GM23338 (cell line): ENCODE measurements around the gene GGT7. TPM values are rescaled to one million over a fixed set of nuclear protein-coding genes. Genes with fewer than 3 reads are reported as not detected.

Experiments
- ATAC-seq: fragments of 200-7000 bp; cut with Tn5 transposase; 3 replicates; pipeline ENCODE4 v1.9.1; 2020
- DNase-seq: peaks from one replicate; pipeline ENCODE4 v3.0.0-alpha.2; 2015; ENCODE audit warnings: low spot score
- H2AFZ ChIP-seq: fragments of 200-600 bp; sonication (generic); 2 replicates; pipeline ENCODE4 v1.8.0; 2016; ENCODE audit warnings: antibody characterized with exemption, mild to moderate bottlenecking, moderate library complexity
- H3F3A ChIP-seq: fragments of 200-600 bp; sonication (generic); replicated peaks from 2 replicates; pipeline ENCODE4 v1.8.0; 2017; ENCODE audit warnings: antibody characterized with exemption, mixed run types, low read depth
- H3K27ac ChIP-seq: fragments of 200-600 bp; sonication (generic); 2 replicates; pipeline ENCODE4 v1.6.1; 2016; ENCODE audit warnings: low read depth
- H3K27me3 ChIP-seq: fragments of 200-600 bp; sonication (generic); 2 replicates; pipeline ENCODE4 v1.8.0; 2016; ENCODE audit warnings: mild to moderate bottlenecking, mixed run types, moderate library complexity; ENCODE audit not compliant: insufficient read depth
- H3K36me3 ChIP-seq: fragments of 200-600 bp; sonication (generic); 2 replicates; pipeline ENCODE4 v1.8.0; 2016; ENCODE audit warnings: mild to moderate bottlenecking; ENCODE audit not compliant: insufficient read depth
- H3K4me1 ChIP-seq: fragments of 200-600 bp; sonication (generic); 2 replicates; pipeline ENCODE4 v1.8.0; 2016; ENCODE audit warnings: mild to moderate bottlenecking, moderate library complexity; ENCODE audit not compliant: insufficient read depth
- H3K4me2 ChIP-seq: fragments of 200-600 bp; sonication (generic); 2 replicates; pipeline ENCODE4 v1.7.1; 2017; ENCODE audit warnings: mixed run types
- H3K4me3 ChIP-seq: fragments of 200-600 bp; sonication (generic); 2 replicates; pipeline ENCODE4 v1.6.1; 2016; ENCODE audit warnings: mixed run types
- H3K79me2 ChIP-seq: fragments of 200-600 bp; sonication (generic); replicated peaks from 2 replicates; pipeline ENCODE4 v1.8.0; 2017; ENCODE audit warnings: mild to moderate bottlenecking; ENCODE audit not compliant: insufficient read depth
- H3K9me2 ChIP-seq: fragments of 200-600 bp; sonication (generic); 2 replicates; pipeline ENCODE4 v1.8.0; 2017; ENCODE audit not compliant: insufficient read depth
- H4K20me1 ChIP-seq: fragments of 200-600 bp; sonication (generic); replicated peaks from 2 replicates; pipeline ENCODE4 v1.8.0; 2017; ENCODE audit warnings: mild to moderate bottlenecking; ENCODE audit not compliant: insufficient read depth
- H3K27ac Mint-ChIP-seq: 2 replicates; pipeline ENCODE4 v1.8.0; 2020; ENCODE audit warnings: inconsistent platforms, mild to moderate bottlenecking, moderate library complexity, mixed read lengths
- H3K27me3 Mint-ChIP-seq: 3 replicates; pipeline ENCODE4 v1.8.0; 2022; ENCODE audit warnings: low read depth, mild to moderate bottlenecking, moderate library complexity, mixed read lengths, inconsistent platforms; ENCODE audit not compliant: insufficient read depth, poor library complexity
- H3K36me3 Mint-ChIP-seq: 3 replicates; pipeline ENCODE4 v1.8.0; 2021; ENCODE audit warnings: low read depth, mild to moderate bottlenecking, inconsistent platforms, moderate library complexity, mixed read lengths
- H3K4me1 Mint-ChIP-seq: 3 replicates; pipeline ENCODE4 v1.8.0; 2020; ENCODE audit warnings: mild to moderate bottlenecking, inconsistent platforms, mixed read lengths
- H3K4me3 Mint-ChIP-seq: 3 replicates; pipeline ENCODE4 v1.8.0; 2021; ENCODE audit warnings: moderate library complexity, mild to moderate bottlenecking, inconsistent platforms, mixed read lengths
- H3K9me3 Mint-ChIP-seq: 3 replicates; pipeline ENCODE4 v1.8.0; 2020; ENCODE audit warnings: moderate library complexity, mild to moderate bottlenecking, inconsistent platforms, mixed read lengths
- CREB1 ChIP-seq: fragments of 250-450 bp; sonication (Bioruptor Pico); IDR thresholded peaks from 2 replicates; pipeline ENCODE4 v1.5.0; 2020; ENCODE audit warnings: low read depth, mild to moderate bottlenecking, moderate library complexity
- EZH2 ChIP-seq: fragments of 200-600 bp; sonication (generic); IDR thresholded peaks from one replicate; pipeline ENCODE4 v1.8.0; 2017; ENCODE audit warnings: antibody characterized with exemption, mild to moderate bottlenecking, low read depth; ENCODE audit not compliant: unreplicated experiment
- JUNB ChIP-seq: IDR thresholded peaks from one replicate; pipeline ENCODE4 v1.6.1; 2016; ENCODE audit warnings: antibody characterized with exemption; ENCODE audit not compliant: unreplicated experiment
- NANOG ChIP-seq: IDR thresholded peaks from 2 replicates; pipeline ENCODE4 v1.6.1; 2016; ENCODE audit warnings: antibody characterized with exemption, borderline replicate concordance
- POLR2AphosphoS5 ChIP-seq: IDR thresholded peaks from 2 replicates; pipeline ENCODE4 v1.6.1; 2016; ENCODE audit warnings: antibody characterized with exemption, low read depth
- STAT1 ChIP-seq: IDR thresholded peaks from one replicate; pipeline ENCODE4 v1.6.1; 2016; ENCODE audit warnings: antibody characterized with exemption; ENCODE audit not compliant: unreplicated experiment
- ZNF114 ChIP-seq: fragments of 250-450 bp; sonication (Bioruptor Pico); IDR thresholded peaks from 2 replicates; pipeline ENCODE4 v1.5.0; 2020; ENCODE audit warnings: mild to moderate bottlenecking, moderate library complexity
- ZNF331 ChIP-seq: fragments of 250-450 bp; sonication (Bioruptor Pico); IDR thresholded peaks from 2 replicates; pipeline ENCODE4 v1.5.0; 2020; ENCODE audit warnings: low read depth, mild to moderate bottlenecking, moderate library complexity
- ZNF462 ChIP-seq: fragments of 250-450 bp; sonication (Bioruptor Pico); IDR thresholded peaks from 2 replicates; pipeline ENCODE4 v1.5.0; 2020; ENCODE audit warnings: mild to moderate bottlenecking, moderate library complexity
- long read RNA-seq: library from polyadenylated mRNA; unstranded; transcript quantifications from one replicate; pipeline ENCODE4 v2.0.0, GENCODE V29; 2020; ENCODE audit not compliant: unreplicated experiment
- polyA plus RNA-seq: library from polyadenylated mRNA; unstranded; fragments of >200 nt; fragmentation: Nextera tagmentation; extraction: Ambion mirVana; gene quantifications from 2 replicates; pipeline ENCODE4 v1.2.1, GENCODE V29; 2016
- total RNA-seq: library from RNA; depleted of rRNA; stranded (reverse); fragments of >200 nt; shearing (Covaris generic); gene quantifications from 2 replicates; pipeline ENCODE4 v1.2.3, GENCODE V29; 2014; rRNA removed
- TF ChIP-seq, protein P1 (sequence below), 2 experiments: fragments of 200-600 bp in 1 of 2; sonication (generic) in 1 of 2; conservative IDR thresholded peaks; 2 replicates each; pipeline versions ENCODE4 v1.5.1 to v1.6.1; 2016 to 2017; ENCODE audit warnings: antibody characterized with exemption in 2 of 2, low read depth in 2 of 2, mild to moderate bottlenecking in 2 of 2, moderate library complexity in 1 of 2
- TF ChIP-seq, protein P2 (sequence below): IDR thresholded peaks from 2 replicates; pipeline ENCODE4 v1.6.1; 2016; ENCODE audit warnings: antibody characterized with exemption

Gene GGT7, protein sequence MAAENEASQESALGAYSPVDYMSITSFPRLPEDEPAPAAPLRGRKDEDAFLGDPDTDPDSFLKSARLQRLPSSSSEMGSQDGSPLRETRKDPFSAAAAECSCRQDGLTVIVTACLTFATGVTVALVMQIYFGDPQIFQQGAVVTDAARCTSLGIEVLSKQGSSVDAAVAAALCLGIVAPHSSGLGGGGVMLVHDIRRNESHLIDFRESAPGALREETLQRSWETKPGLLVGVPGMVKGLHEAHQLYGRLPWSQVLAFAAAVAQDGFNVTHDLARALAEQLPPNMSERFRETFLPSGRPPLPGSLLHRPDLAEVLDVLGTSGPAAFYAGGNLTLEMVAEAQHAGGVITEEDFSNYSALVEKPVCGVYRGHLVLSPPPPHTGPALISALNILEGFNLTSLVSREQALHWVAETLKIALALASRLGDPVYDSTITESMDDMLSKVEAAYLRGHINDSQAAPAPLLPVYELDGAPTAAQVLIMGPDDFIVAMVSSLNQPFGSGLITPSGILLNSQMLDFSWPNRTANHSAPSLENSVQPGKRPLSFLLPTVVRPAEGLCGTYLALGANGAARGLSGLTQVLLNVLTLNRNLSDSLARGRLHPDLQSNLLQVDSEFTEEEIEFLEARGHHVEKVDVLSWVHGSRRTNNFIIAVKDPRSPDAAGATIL
- total RNA-seq = 23.6 and 24.9 TPM in 2 replicates
- 19.0 and 24.6 TPM in 2 replicates for polyA plus RNA-seq
- long read RNA-seq, partial matches to known transcripts = 6 of 11 reads
- long read RNA-seq, other reads (novel, unspliced or antisense) = 3 of 11 reads

DNA sequence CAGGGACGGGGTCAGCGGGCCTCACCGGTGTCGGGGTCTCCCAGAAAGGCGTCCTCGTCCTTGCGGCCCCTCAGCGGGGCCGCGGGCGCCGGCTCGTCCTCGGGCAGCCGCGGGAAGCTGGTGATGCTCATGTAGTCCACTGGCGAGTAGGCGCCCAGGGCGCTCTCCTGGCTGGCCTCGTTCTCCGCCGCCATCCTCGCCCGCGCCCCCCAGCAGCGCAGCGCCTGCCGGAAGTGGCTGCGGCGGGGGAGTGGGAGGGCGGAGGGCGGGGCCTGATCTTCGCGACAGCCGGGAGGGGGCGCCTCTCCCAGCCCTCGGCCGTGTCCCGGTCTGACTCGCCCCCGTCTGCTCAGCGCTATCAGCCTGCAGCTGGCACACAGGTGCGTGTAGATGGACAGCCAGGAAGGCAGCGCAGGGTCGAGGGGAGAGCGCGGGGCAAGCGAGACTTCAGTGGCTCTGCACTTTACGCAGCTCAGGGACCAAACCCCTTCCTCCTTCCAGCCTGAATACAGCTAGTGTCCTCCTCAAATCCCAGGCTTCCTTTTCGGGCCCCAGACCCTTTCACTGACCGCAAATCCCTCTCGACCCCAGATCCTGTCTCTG, at the start of gene GGT7:
TSS of gene GGT7 (minus strand) at position 235 of the 603 bp plus-strand sequence. CDS start at position 194, 41 bp downstream.
- Mint-ChIP-seq H3K36me3 (no peaks in the 10 kb centered on the region; the same call in 2 of the 3 replicates), H3K27me3 (peaks cover 26% of the 10 kb centered on the region)

More for the DNA sequence above, at the start of gene GGT7:
- Histone ChIP-seq H3K27ac (no peak within 1 kb of the TSS), H3K4me1 (peaks cover 20% of the 10 kb centered on the region), H3K4me2 (peak within 1 kb of the TSS; percentile 99), H3F3A (peaks cover 5% of the 10 kb centered on the region; the same call in 1 of the 2 replicates), H3K27me3 (peaks cover 27% of the 10 kb centered on the region), H4K20me1 (no peaks in the 10 kb centered on the region), H3K4me3 (peak within 1 kb of the TSS; percentile 94), H3K36me3 (no peaks in the 10 kb centered on the region), H3K79me2 (peaks cover 16% of the 10 kb centered on the region), H3K9me2 (no peaks in the 10 kb centered on the region), H2AFZ (peak within 1 kb of the TSS; percentile 99)
- H3K27ac Mint-ChIP-seq = no peak within 1 kb of the TSS
- DNase-seq = peak; percentile 93
- TF ChIP-seq ZNF331 (CRISPR knock-in tag) (no peak), ZNF114 (no peak), NANOG (no peak), POLR2AphosphoS5 (peak; percentile 71; the same call in 1 of the 2 replicates), JUNB (no peak), ZNF462 (CRISPR knock-in tag) (no peak), EZH2 (no peak), CREB1 (CRISPR knock-in tag) (peak; percentile 32; the same call in 1 of the 2 replicates), STAT1 (no peak)
- TF ChIP-seq, protein P1, sequence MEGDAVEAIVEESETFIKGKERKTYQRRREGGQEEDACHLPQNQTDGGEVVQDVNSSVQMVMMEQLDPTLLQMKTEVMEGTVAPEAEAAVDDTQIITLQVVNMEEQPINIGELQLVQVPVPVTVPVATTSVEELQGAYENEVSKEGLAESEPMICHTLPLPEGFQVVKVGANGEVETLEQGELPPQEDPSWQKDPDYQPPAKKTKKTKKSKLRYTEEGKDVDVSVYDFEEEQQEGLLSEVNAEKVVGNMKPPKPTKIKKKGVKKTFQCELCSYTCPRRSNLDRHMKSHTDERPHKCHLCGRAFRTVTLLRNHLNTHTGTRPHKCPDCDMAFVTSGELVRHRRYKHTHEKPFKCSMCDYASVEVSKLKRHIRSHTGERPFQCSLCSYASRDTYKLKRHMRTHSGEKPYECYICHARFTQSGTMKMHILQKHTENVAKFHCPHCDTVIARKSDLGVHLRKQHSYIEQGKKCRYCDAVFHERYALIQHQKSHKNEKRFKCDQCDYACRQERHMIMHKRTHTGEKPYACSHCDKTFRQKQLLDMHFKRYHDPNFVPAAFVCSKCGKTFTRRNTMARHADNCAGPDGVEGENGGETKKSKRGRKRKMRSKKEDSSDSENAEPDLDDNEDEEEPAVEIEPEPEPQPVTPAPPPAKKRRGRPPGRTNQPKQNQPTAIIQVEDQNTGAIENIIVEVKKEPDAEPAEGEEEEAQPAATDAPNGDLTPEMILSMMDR (conservative IDR thresholded peaks at IDR 0.05; ENCODE audit: low read depth in 2 of 2) = peak; percentile 46 to 83
- TF ChIP-seq, protein P2, sequence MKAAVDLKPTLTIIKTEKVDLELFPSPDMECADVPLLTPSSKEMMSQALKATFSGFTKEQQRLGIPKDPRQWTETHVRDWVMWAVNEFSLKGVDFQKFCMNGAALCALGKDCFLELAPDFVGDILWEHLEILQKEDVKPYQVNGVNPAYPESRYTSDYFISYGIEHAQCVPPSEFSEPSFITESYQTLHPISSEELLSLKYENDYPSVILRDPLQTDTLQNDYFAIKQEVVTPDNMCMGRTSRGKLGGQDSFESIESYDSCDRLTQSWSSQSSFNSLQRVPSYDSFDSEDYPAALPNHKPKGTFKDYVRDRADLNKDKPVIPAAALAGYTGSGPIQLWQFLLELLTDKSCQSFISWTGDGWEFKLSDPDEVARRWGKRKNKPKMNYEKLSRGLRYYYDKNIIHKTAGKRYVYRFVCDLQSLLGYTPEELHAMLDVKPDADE = peak; percentile 55; the same call in 1 of the 2 replicates
- peak within 1 kb of the TSS; percentile 86 for H3K4me3 Mint-ChIP-seq
- peaks cover 33% of the 10 kb centered on the region for H3K4me1 Mint-ChIP-seq
- H3K9me3 Mint-ChIP-seq = no peaks in the 10 kb centered on the region
- ATAC-seq = peak; percentile 69
